Upper lobe of right lung (tissue), 1 donor: ENCODE data around the gene NTMT2. TPM values are rescaled to one million over a fixed set of nuclear protein-coding genes. Genes with fewer than 3 reads are reported as not detected.

ENCODE experiments used
- ATAC-seq: fragments of 200-7000 bp; cut with Tn5 transposase; one replicate; pipeline ENCODE4 v1.9.1; 2020; ENCODE audit warnings: mild to moderate bottlenecking, moderate library complexity
- DNase-seq: peaks from one replicate; pipeline ENCODE4 v3.0.0-alpha.2; 2020
- H3K27ac ChIP-seq: fragments of 200-600 bp; one replicate; pipeline ENCODE4 v1.8.0; 2022
- H3K27me3 ChIP-seq: fragments of 200-600 bp; one replicate; pipeline ENCODE4 v1.8.0; 2022; ENCODE audit warnings: mild to moderate bottlenecking
- H3K36me3 ChIP-seq: fragments of 200-600 bp; one replicate; pipeline ENCODE4 v1.8.0; 2022
- H3K4me1 ChIP-seq: fragments of 200-600 bp; one replicate; pipeline ENCODE4 v1.8.0; 2022
- H3K4me3 ChIP-seq: fragments of 200-600 bp; one replicate; pipeline ENCODE4 v1.8.0; 2022; ENCODE audit warnings: mild to moderate bottlenecking
- H3K9me3 ChIP-seq: fragments of 200-600 bp; one replicate; pipeline ENCODE4 v1.8.0; 2022
- CTCF ChIP-seq: fragments of 200-600 bp; IDR thresholded peaks from one replicate; pipeline ENCODE4 v1.8.0; 2022; ENCODE audit warnings: antibody characterized with exemption
- intact Hi-C: fragments of 100-400 bp; cut with DNase I; formaldehyde crosslinking; loops from one replicate; pipeline ENCODE4 v1.11.0; 2022
- total RNA-seq: library from RNA; stranded (reverse); fragmentation: NEBNext Ultra II Directional; extraction: Animal tissue kit (Norgen Biotek cat#: 25700); gene quantifications from one replicate; pipeline ENCODE4 v1.2.1, GENCODE V29; 2021
- donor health status: DM: no; HTN: yes; CAD: no; lungs with severe emphysema.

Gene NTMT2
- total RNA-seq, 1 donor from 2014 or later = not detected

GRCh38 chr1:170133766-170134495 lies 11.8 kb upstream of the NTMT2 start:
- DNase-seq = no peak
- Histone ChIP-seq H3K4me3 (no peak overlapping the region), H3K4me1 (no peaks in the 10 kb centered on the region), H3K36me3 (no peaks in the 10 kb centered on the region), H3K27ac (no peak overlapping the region), H3K9me3 (no peaks in the 10 kb centered on the region), H3K27me3 (no peaks in the 10 kb centered on the region)
- no peak for TF ChIP-seq CTCF
- intact Hi-C loops = no loop called here
- ATAC-seq = no peak

- DNase-seq (no peak), ATAC-seq (no peak)
- intact Hi-C loops = no loop called here
- H3K36me3 ChIP-seq = no peaks in the 10 kb centered on the region
- no peak overlapping the region for H3K4me3 ChIP-seq
- no peak overlapping the region for H3K27ac ChIP-seq
- TF ChIP-seq CTCF = no peak
- no peaks in the 10 kb centered on the region for H3K27me3 ChIP-seq
- no peaks in the 10 kb centered on the region for H3K9me3 ChIP-seq
- H3K4me1 ChIP-seq = no peaks in the 10 kb centered on the region
Measured at GRCh38 chr1:170134521-170134920, 11.2 kb upstream of the NTMT2 start.

GRCh38 chr1:170140371-170140770 lies 5.4 kb upstream of the NTMT2 start:
- H3K9me3 ChIP-seq = no peaks in the 10 kb centered on the region
- no peak for TF ChIP-seq CTCF
- no peaks in the 10 kb centered on the region for H3K36me3 ChIP-seq
- ATAC-seq = no peak
- no peak overlapping the region for H3K27ac ChIP-seq
- intact Hi-C loops = no loop called here
- no peaks in the 10 kb centered on the region for H3K4me1 ChIP-seq
- H3K27me3 ChIP-seq = no peaks in the 10 kb centered on the region
- DNase-seq = no peak
- H3K4me3 ChIP-seq = no peak overlapping the region

GRCh38 chr1:170145061-170145460 lies 698 bp upstream of the NTMT2 start:
- no peak for DNase-seq
- no peak for ATAC-seq

GRCh38 chr1:170146720-170147263 lies 1.0 kb downstream of the NTMT2 start:
- H3K27me3 ChIP-seq = no peaks in the 10 kb centered on the region
- no peak overlapping the region for H3K4me3 ChIP-seq
- intact Hi-C loops = no loop called here
- ATAC-seq (no peak), DNase-seq (no peak)
- no peak for TF ChIP-seq CTCF
- H3K9me3 ChIP-seq = no peaks in the 10 kb centered on the region
- no peaks in the 10 kb centered on the region for H3K4me1 ChIP-seq
- no peak overlapping the region for H3K27ac ChIP-seq
- no peaks in the 10 kb centered on the region for H3K36me3 ChIP-seq

More at GRCh38 chr1:170145061-170145460, 698 bp upstream of the NTMT2 start:
- H3K4me3 ChIP-seq = no peak overlapping the region
- no peaks in the 10 kb centered on the region for H3K9me3 ChIP-seq
- H3K27ac ChIP-seq = no peak overlapping the region
- no peaks in the 10 kb centered on the region for H3K27me3 ChIP-seq
- no peaks in the 10 kb centered on the region for H3K4me1 ChIP-seq
- intact Hi-C loops = no loop called here
- TF ChIP-seq CTCF = no peak
- no peaks in the 10 kb centered on the region for H3K36me3 ChIP-seq
